Stimulated activated naive CD8-positive, alpha-beta T cell treated with anti-CD3 and anti-CD28 coated beads, Interleukin-15, Interleukin-2, amounts not matched to agents 100 U/mL and 50 U/mL, for 24 hours (primary cell): ENCODE measurements around the gene NRIP1.

Source experiments
- ATAC-seq: fragments of 150-1000 bp; cut with Tn5 transposase; one replicate; pipeline ENCODE4 v1.10.0; 2021
- DNase-seq: peaks from one replicate; pipeline ENCODE4 v3.0.0; 2021

Gene NRIP1

DNA sequence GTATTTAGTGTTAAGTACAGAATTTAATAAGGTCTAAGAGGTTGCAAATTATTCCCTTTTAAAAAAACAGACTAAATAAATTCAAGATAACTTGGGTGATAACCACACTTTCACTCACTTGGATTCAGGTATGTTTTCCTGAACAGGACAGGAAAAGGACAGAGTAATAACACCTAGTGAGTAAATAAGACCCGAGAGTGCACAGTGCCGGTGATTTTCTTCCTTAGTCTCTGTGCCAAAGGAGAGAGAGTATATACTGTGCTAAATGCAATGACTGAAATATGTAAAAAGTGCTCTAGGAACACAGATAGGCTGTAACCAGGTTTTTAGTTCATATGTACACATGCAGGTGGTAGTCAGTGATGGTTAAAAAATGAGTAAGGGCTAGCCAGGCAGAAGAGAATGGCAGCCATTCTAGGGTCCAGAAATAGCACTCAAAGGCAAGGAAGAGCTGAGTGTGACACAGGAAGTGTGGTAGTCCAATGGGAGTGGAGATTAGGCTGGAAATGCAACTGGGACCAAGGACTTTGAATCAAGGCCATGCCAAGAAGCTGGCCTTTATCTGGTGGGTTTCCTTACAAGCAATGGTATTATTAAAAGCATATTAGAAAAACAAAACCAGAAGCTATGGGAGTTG is 58.1 kb downstream of the NRIP1 start:
- ATAC-seq = no peak
- DNase-seq = no peak

- ATAC-seq (no peak), DNase-seq (peak; percentile 19)
Measured at GRCh38 chr21:15005391-15005790, 59.4 kb downstream of the NRIP1 start.

DNA sequence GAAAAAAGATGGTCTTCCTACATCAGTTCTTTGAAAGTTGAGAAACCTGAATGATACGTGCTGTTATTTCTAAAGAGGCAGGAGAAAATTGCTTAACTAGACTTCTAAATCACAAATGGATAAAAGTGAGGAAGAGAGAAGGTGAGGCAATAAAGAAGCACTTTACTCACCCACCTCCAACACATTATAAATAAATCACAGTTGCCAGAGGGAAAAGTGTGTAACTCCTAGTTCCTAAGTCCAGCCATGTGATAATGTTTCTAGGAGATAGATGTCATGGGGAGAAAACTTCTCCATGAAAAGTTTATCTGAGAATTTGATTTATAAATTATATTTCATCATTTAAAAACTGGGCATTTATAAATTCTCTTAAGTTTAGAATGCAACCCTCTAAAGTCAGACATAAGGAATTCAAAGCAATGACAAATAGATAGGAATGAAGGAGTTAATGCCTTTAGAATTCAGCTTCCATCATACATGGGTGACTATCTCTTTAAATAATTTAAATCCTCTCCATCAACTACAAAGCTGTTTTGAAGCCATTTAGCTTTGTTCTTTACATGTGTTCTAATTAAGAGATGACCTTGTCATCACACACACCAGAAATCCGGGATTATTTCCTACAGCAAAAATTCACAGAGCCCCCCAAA is 60.0 kb downstream of the NRIP1 start:
- ATAC-seq (no peak), DNase-seq (no peak)

- DNase-seq = no peak
- ATAC-seq = peak; percentile 63
Measured at GRCh38 chr21:15003463-15004135, 61.2 kb downstream of the NRIP1 start.

DNA sequence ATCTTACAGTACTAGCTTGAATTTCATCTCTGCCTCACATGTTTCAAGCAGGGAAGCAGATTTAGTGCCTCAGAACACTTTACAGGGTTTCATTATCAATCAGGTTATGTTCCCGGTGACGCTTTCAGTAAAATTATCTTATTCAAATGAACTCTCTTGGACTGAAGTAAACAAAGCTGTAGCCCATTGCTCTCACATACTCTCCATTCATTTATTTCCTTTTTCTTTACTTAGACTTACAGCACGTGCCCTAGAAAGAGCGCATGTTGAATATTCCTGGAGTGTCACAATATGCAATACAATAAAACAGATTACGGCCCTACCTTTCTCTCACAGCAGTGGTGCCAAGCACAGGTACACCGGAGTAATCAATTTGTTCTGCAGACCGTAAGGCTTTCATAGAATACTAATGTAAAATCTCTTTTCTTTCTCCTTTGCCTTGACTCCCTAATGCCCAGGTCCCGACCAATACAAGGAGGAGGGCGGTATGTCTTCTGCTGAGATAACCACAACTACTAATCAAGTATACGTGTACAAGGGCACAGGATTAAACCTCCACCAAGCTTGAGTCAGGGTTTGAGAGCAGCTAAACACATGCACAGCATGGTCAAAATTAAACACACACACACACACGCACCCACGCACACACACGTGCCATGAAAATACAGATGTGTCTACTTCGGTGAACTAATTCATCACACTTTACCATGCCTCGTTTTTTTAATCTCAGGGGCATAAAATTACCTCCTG is 62.8 kb downstream of the NRIP1 start:
- no peak for DNase-seq

DNA sequence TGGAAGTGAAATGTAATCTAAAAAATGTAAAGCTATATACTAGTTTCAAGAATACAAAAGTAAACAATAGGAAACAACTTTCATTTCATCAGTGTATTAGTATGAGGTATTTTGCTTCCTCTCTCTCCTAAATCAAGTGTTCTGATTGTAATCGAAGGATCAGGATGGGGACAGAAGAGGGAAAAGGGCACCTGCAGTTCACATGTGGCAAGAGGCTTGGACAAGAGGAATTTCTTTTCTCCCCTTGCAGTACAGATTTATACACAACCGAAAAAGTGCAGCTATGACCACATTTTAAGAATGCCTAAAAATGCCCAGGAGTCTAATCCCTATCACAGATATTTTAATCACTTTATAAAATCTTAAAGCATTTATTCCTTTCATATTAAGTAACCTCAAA is 63.7 kb downstream of the NRIP1 start:
- ATAC-seq (no peak), DNase-seq (no peak)

More for the DNA sequence above, 62.8 kb downstream of the NRIP1 start:
- ATAC-seq = no peak

GRCh38 chr21:15000081-15000480 is 64.7 kb downstream of the NRIP1 start:
- no peak for DNase-seq
- ATAC-seq = no peak

- DNase-seq = no peak
Measured at GRCh38 chr21:14998784-14999183, 66.0 kb downstream of the NRIP1 start.

DNA sequence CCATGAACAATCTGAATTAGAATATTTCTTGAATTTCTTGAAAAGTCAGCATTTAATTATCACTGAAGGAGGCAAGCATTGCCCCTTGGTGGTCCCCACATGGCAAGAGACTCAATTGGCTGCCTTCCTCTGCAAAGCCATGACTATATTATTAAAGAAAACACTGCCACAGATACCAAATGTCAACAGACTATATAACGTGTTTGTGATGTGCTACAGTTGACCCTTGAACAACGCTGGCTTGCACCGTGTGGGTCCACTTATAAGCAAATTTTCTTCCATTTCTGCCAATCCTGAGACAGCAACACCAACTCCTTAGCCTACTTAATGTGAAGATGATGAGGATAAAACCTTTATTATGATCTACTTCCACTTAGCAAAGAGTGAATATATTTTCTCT is 66.5 kb downstream of the NRIP1 start:
- DNase-seq (no peak), ATAC-seq (no peak)

More at GRCh38 chr21:14998784-14999183, 66.0 kb downstream of the NRIP1 start:
- no peak for ATAC-seq

- ATAC-seq (no peak), DNase-seq (no peak)
Measured at GRCh38 chr21:14995695-14996490, 68.9 kb downstream of the NRIP1 start.

DNA sequence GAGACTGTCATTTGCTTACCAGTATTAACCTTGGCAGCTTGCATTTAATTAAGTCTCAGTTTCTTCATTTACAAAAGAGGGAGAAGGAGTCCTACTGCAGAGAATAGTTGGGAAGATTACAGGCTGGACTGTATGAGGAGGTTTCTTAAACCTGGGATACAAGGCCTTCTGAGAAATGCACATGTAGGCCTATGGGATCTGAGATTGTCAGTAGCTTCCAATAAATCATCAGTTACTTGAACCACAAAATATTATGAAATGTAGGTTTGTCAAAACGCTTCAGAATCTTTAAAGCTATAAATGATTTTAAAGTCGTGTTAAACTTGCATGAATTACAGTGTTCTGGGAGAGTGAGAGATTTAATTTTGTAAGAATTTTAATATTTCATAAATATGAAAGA is 69.6 kb downstream of the NRIP1 start:
- ATAC-seq = no peak
- DNase-seq = no peak

DNA sequence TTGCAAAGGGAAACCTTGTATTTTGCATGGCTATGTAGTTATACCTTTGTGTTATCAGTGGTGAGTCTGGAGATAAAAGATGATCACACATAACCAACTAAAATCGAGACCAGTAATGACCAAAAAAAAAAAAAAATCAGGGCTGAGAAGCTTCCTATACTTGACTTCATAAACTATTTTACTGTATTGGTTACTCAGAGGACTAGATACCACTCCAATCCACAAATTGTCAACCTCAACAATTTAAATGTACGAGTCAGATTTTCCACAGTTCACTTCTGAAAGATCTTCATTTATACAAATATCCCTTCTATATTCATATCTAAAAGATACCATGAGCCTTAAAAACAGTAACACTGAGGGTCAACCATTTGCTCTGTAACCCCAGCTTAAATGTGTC is 71.7 kb downstream of the NRIP1 start:
- ATAC-seq (peak; percentile 40), DNase-seq (no peak)

DNA sequence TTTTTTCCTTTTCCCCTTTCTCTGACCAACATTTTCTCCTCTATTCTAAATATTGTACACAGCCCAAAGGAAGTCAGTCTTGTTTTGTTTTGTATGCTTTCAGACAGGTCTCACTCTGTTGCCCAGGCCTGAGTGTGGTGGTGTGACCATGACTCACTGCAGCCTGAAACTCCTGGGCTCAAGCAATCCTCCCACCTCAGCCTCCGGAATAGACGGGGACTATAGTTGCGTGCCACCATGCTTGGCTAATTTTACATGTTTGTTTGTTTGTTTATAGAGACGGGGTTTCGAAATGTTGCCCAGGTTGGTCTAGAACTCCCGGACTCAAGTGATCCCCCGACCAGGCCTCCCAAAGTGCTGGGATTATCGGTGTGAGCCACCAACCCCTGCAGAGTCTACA is 72.8 kb downstream of the NRIP1 start:
- ATAC-seq (no peak), DNase-seq (no peak)

DNA sequence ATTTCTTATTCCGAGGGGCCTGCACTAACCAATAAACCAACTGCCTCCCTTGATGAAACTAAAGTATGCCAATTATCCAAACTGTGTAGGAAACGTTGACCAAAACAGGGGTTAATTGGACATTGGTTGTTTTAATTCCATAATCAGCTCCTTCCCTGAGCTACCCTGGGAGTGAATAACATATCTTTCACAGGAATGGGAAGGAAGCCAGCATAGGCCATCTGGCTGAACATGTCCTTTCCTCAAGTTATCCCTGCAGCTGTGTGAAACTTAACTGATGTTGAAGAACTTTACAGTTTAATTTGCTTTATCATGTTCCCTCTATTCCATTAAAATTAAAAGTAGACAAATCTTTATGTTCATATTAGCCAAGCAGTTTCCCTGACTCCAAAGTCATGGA is 75.4 kb downstream of the NRIP1 start:
- no peak for ATAC-seq
- DNase-seq = no peak

- no peak for DNase-seq
- ATAC-seq = no peak
Measured at GRCh38 chr21:14988760-14989159, 76.0 kb downstream of the NRIP1 start.

- DNase-seq = no peak
Measured at GRCh38 chr21:14987370-14988170, 77.2 kb downstream of the NRIP1 start.

DNA sequence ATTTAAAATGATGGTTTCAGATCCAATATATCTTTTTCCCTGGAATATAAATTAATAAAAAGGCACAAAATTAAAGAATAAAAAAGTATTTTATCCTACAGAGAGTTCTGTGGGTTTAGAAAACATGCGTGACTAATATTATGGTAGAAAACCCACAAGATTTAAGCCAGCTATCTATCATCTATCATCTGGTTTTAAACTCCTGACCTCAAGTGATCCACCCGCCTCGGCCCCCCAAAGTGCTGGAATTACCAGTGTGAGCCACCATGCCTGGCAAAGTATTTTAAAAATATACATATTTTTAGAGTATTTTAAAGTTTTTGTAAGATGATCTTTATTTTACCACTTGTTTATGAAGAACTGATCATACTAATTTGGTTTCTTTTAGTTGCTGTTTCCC is 79.5 kb downstream of the NRIP1 start:
- ATAC-seq (no peak), DNase-seq (no peak)

More at GRCh38 chr21:14987370-14988170, 77.2 kb downstream of the NRIP1 start:
- no peak for ATAC-seq

DNA sequence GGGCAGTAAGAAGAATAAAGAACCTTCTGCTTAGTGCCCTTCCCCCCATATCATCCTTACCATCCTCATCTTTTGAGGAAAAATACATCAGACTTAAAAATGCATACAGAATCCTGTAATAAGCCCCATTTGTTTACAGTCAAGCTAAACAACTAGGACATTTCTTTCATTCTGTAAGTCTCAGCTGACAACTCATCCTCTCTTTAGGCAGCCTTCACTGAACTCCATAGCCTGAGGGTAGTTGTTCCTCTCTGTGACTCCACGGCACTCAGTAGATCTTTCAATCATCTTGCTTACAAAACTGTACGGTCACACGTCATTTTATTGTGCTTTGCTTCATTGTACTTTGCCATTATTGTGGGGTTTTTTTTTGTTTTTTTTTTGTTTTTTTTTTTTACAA is 82.5 kb downstream of the NRIP1 start:
- no peak for DNase-seq
- ATAC-seq = no peak

GRCh38 chr21:14981246-14981645 is 83.6 kb downstream of the NRIP1 start:
- DNase-seq (no peak), ATAC-seq (no peak)

GRCh38 chr21:14979264-14979663 is 85.5 kb downstream of the NRIP1 start:
- ATAC-seq = no peak
- DNase-seq = no peak

GRCh38 chr21:14977814-14978213 is 87.0 kb downstream of the NRIP1 start:
- DNase-seq = no peak
- no peak for ATAC-seq
